GM10248 (cell line): ENCODE data around the gene CYP2C18.
"Not testable (repeated sequence)": the region's sequence is repeated elsewhere in the genome, so short reads cannot be mapped to it uniquely, and the experiment has no call there.

Experiments
- CTCF ChIA-PET: fragments of 300-600 bp; sonication (Branson Sonifier 250); formaldehyde crosslinking; extraction: SDS; loops from one replicate; lab custom pipeline; 2021; ENCODE audit warnings: antibody characterized with exemption; lab: Yijun Ruan, JAX
- POLR2A ChIA-PET: fragments of 350-650 bp; sonication (Branson Sonifier 250); formaldehyde crosslinking; extraction: SDS; loops from one replicate; lab custom pipeline; 2020; ENCODE audit warnings: antibody characterized with exemption; lab: Yijun Ruan, JAX
- DNase-seq: peaks from one replicate; pipeline ENCODE4 v3.0.0; 2012; ENCODE audit errors: extremely low spot score
- TF ChIP-seq, protein P1 (sequence below): IDR thresholded peaks from 2 replicates; pipeline ENCODE4 v1.5.1; 2012; ENCODE audit warnings: mild to moderate bottlenecking, low read depth; ENCODE audit errors: extremely low read depth, missing control alignments, control extremely low read depth

Gene CYP2C18

DNA sequence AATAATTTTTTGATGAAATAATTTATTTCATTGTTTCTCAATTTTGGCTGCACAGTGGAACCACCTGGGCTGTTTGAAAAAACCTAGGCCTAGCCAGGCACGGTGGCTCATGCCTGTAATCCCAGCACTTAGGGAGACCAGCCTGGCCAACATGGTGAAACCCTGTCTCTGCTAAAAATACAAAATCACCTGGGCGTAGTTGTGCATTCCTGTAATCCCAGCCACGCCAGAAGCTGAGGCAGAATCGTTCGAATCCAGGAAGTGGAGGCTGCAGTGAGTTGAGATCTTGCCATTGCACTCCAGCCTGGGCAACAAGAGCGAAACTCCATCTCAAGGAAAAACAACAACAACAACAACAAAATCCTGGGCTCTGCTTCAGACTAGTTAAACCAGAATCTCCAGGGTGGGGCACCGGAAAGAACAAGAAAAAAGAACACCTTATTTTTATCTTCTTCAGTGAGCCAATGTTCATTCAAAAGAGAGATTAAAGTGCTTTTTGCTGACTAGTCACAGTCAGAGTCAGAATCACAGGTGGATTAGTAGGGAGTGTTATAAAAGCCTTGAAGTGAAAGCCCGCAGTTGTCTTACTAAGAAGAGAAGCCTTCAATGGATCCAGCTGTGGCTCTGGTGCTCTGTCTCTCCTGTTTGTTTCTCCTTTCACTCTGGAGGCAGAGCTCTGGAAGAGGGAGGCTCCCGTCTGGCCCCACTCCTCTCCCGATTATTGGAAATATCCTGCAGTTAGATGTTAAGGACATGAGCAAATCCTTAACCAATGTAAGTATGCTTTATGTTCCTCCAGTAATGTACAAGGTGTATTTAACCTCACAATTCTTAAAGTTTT, at the start of gene CYP2C18:
Gene CYP2C18 (plus strand): TSS at position 516 of the 841 bp plus-strand sequence. CDS start 91 bp downstream, at position 607.
- TF ChIP-seq, protein P1, sequence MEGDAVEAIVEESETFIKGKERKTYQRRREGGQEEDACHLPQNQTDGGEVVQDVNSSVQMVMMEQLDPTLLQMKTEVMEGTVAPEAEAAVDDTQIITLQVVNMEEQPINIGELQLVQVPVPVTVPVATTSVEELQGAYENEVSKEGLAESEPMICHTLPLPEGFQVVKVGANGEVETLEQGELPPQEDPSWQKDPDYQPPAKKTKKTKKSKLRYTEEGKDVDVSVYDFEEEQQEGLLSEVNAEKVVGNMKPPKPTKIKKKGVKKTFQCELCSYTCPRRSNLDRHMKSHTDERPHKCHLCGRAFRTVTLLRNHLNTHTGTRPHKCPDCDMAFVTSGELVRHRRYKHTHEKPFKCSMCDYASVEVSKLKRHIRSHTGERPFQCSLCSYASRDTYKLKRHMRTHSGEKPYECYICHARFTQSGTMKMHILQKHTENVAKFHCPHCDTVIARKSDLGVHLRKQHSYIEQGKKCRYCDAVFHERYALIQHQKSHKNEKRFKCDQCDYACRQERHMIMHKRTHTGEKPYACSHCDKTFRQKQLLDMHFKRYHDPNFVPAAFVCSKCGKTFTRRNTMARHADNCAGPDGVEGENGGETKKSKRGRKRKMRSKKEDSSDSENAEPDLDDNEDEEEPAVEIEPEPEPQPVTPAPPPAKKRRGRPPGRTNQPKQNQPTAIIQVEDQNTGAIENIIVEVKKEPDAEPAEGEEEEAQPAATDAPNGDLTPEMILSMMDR: no peak
- POLR2A ChIA-PET: no interaction called here
- CTCF ChIA-PET: no interaction called here
- DNase-seq: no peak

DNA sequence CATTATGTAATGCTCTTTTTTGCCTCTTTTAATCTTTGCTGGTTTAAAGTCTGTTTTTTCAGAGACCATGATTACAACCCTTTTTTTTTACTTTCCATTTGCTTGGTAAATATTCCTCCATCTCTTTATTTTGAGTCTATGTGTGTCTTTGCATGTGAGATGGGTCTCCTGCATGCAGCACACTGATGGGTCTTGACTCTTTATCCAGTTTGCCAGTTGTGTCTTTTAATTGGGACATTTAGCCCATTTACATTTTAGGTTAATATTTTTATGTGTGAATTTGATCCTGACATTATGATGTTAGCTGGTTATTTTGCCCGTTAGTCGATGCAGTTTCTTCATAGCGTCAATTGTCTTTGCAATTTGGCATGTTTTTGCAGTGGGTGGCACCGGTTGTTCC, 45.4 kb upstream of the CYP2C18 start:
- DNase-seq, POLR2A ChIA-PET: not testable (repeated sequence)
- CTCF ChIA-PET: interaction anchor here (0.9 kb wide), 1 partner anchor 9 kb away, joined by 3 read pairs; no protein-coding TSS in a partner anchor

DNA sequence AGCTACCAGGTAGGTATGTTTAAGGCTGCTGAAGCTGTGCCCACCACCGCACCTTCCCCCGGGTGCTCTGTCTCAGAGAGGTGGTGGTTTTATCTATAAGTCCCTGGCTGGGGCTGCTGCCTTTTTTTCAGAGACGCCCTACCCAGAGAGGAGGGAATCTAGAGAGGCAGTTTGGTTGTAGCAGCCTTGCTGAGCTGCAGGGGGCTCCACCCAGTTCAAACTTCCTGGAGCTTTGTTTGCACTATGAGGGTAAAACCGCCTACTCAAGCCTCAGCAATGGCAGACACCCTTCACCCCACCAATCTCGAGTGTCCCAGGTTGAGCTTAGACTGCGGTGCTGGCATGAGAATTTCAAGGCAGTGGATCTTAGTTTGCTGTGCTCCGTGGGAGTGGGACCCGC, 43.6 kb upstream of the CYP2C18 start:
- CTCF ChIA-PET: interaction anchor here (0.9 to 5.7 kb wide), 2 partner anchors 9 to 11 kb away, joined by 3 to 30 read pairs; no protein-coding TSS in a partner anchor
- POLR2A ChIA-PET: no interaction called here
- TF ChIP-seq, protein P1: no peak
- no peak for DNase-seq

DNA sequence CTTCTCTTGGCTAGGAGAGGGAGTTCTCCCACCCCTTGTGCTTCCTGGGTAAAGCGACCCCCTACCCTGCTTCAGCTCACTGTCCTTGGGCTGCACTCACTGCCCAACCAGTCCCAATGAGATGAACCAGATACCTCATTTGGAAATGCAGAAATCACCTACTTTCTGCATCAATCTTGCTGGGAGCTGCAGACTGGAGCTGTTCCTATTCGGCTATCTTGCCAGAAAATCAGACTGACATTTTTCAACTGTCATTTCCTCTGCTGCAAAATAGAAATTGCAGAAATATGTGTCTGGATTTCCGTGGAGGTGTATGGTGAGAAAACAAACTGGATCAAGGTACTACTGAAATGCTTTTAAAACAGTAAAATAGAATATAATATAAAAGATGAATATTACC, 43.0 kb upstream of the CYP2C18 start:
- POLR2A ChIA-PET: no interaction called here
- TF ChIP-seq, protein P1: no peak
- CTCF ChIA-PET: interaction anchor here (0.9 to 5.7 kb wide), 3 partner anchors 8 to 11 kb away, joined by 3 to 30 read pairs (median 5); no protein-coding TSS in a partner anchor
- no peak for DNase-seq

DNA sequence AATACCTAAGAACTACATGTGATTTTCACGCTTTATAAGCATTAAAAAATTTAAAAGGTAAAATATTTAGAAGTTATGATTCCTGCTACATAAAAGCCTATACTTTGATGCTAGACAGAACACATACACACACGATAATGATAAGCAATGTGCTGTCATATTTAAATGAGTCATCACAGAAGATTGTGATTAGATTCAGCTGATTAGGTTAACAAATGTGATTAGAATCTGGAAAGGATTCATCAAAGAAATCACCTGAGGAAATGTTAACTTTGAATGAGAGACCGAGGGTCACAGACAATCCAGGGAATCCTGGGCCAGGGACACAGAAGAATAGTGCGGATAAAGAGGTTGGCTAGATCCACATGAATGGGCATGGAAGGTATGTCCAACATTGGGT, 42.0 kb upstream of the CYP2C18 start:
- TF ChIP-seq, protein P1: no peak
- POLR2A ChIA-PET: no interaction called here
- CTCF ChIA-PET: interaction anchor here (1.7 to 5.7 kb wide), 2 partner anchors 9 to 12 kb away, joined by 5 to 30 read pairs; no protein-coding TSS in a partner anchor
- no peak for DNase-seq

GRCh38 chr10:94644352-94644751, 39.2 kb upstream of the CYP2C18 start:
- ChIA-PET CTCF (interaction anchor here (5.7 kb wide), 1 partner anchor 15 kb away, joined by 30 read pairs; no protein-coding TSS in a partner anchor), POLR2A (no interaction called here)
- TF ChIP-seq, protein P1: no peak
- no peak for DNase-seq

GRCh38 chr10:94645285-94645684, 38.2 kb upstream of the CYP2C18 start:
- peak; percentile 47 for DNase-seq
- TF ChIP-seq, protein P1: no peak
- ChIA-PET CTCF (no interaction called here), POLR2A (no interaction called here)

DNA sequence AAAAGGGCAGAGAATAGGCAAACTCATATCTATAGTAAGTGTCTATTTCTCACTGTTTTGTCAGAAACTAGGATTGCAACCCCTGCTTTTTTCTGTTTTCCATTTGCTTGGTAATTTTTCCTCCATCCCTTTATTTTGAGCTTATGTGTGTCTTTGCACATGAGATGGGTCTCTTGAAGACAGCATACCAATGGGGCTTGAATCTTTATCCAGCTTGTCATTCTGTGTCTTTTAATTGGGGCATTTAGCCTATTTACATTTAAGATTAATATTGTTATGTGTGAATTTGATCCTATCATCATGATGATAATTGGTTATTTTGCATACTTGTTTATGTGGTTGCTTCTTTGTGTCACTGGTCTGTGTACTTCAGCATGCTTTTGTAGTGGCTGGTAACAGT, 28.3 kb upstream of the CYP2C18 start:
- CTCF ChIA-PET, POLR2A ChIA-PET, DNase-seq: not testable (repeated sequence)

GRCh38 chr10:94663061-94663460, 20.5 kb upstream of the CYP2C18 start:
- CTCF ChIA-PET: interaction anchor here (1.1 to 1.3 kb wide), 2 partner anchors 10 to 13 kb away, joined by 3 read pairs; no protein-coding TSS in a partner anchor
- DNase-seq, POLR2A ChIA-PET: not testable (repeated sequence)
